ENCODE data around the gene LTB.
A peak's percentile ranks its signal among the peaks of the same experiment; 100 is the strongest.

Gene LTB

GRCh38 chr6:31580807-31581433, 1.3 kb downstream of the LTB start (continued):
- TF ChIP-seq ZNF747 (tag by site-specific recombination; IDR thresholded peaks at IDR 0.05) (no peak), PRDM1 (tag by site-specific recombination; IDR thresholded peaks at IDR 0.05) (no peak), ZNF621 (tag by site-specific recombination; IDR thresholded peaks at IDR 0.05) (no peak), RBAK (tag by site-specific recombination; IDR thresholded peaks at IDR 0.05) (no peak), ZBTB26 (tag by site-specific recombination; optimal IDR thresholded peaks at IDR 0.05) (peak; percentile 78), ZEB2 (tag by site-specific recombination; IDR thresholded peaks at IDR 0.05) (peak; percentile 91), ZNF16 (tag by site-specific recombination; IDR thresholded peaks at IDR 0.05; ENCODE audit: low read depth) (no peak), ZNF23 (tag by site-specific recombination; IDR thresholded peaks at IDR 0.05; ENCODE audit: borderline replicate concordance) (no peak), ZNF561 (tag by site-specific recombination; IDR thresholded peaks at IDR 0.05; ENCODE audit: borderline replicate concordance) (peak; percentile 52; the same call in 1 of the 2 replicates), ZNF416 (tag by site-specific recombination; IDR thresholded peaks at IDR 0.05) (no peak), ZNF391 (tag by site-specific recombination; IDR thresholded peaks at IDR 0.05; ENCODE audit: borderline replicate concordance, low read depth) (no peak), HOXC10 (CRISPR knock-in tag; IDR thresholded peaks at IDR 0.05) (no peak), HIC1 (tag by site-specific recombination; IDR thresholded peaks at IDR 0.05) (no peak), ZNF202 (tag by site-specific recombination; IDR thresholded peaks at IDR 0.05; ENCODE audit: borderline replicate concordance) (no peak), ZNF114 (tag by site-specific recombination; IDR thresholded peaks at IDR 0.05) (no peak), ZNF223 (tag by site-specific recombination; IDR thresholded peaks at IDR 0.05) (no peak), ZNF362 (tag by site-specific recombination; IDR thresholded peaks at IDR 0.05) (no peak), ZNF214 (tag by site-specific recombination; IDR thresholded peaks at IDR 0.05; ENCODE audit: borderline replicate concordance) (no peak), SCRT1 (tag by site-specific recombination; IDR thresholded peaks at IDR 0.05; ENCODE audit: borderline replicate concordance) (no peak), ZNF514 (tag by site-specific recombination; IDR thresholded peaks at IDR 0.05) (no peak), TRIM28 (IDR thresholded peaks at IDR 0.05; ENCODE audit: borderline replicate concordance, low read length) (no peak; the same call in 1 of the 2 replicates), GLIS1 (tag by site-specific recombination; IDR thresholded peaks at IDR 0.05) (peak; percentile 52), KLF16 (tag by site-specific recombination; IDR thresholded peaks at IDR 0.05) (0 out of 2 replicates have a peak, but pooled peaks have one; percentile 21), ZNF660 (tag by site-specific recombination; IDR thresholded peaks at IDR 0.05) (peak; percentile 85; the same call in 1 of the 2 replicates), ZBTB21 (tag by site-specific recombination; IDR thresholded peaks at IDR 0.05) (no peak), ZNF513 (tag by site-specific recombination; IDR thresholded peaks at IDR 0.05) (no peak), ZNF138 (tag by site-specific recombination; IDR thresholded peaks at IDR 0.05; ENCODE audit: borderline replicate concordance) (no peak), ZBTB20 (tag by site-specific recombination; IDR thresholded peaks at IDR 0.05) (no peak), ZNF626 (tag by site-specific recombination; IDR thresholded peaks at IDR 0.05) (no peak), ZNF645 (tag by site-specific recombination; IDR thresholded peaks at IDR 0.05) (no peak), ZNF692 (tag by site-specific recombination; IDR thresholded peaks at IDR 0.05) (peak; percentile 64)

Measured in HEK293 (cell line).